ENCODE data around the gene DGKH.

DNA sequence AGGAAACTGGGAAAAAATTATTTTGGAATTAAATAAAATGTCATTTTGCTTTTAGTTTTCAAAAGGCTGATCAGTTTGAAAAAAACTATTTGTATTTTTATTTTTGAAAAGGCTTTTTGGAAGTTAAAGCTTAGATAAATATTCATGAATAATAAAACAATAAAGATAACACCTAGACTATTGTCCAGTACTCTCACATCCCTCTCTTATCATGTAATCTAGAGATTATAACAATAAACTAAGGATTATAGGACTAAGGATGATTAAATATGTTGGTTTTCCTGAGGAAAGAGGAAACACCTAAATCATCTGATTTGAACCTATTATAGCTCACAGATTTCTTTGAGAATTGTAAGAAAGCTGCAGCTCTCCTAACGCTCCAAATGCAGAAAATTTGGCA lies 142.1 kb downstream of the DGKH start:
- TF ChIP-seq, protein P1, sequence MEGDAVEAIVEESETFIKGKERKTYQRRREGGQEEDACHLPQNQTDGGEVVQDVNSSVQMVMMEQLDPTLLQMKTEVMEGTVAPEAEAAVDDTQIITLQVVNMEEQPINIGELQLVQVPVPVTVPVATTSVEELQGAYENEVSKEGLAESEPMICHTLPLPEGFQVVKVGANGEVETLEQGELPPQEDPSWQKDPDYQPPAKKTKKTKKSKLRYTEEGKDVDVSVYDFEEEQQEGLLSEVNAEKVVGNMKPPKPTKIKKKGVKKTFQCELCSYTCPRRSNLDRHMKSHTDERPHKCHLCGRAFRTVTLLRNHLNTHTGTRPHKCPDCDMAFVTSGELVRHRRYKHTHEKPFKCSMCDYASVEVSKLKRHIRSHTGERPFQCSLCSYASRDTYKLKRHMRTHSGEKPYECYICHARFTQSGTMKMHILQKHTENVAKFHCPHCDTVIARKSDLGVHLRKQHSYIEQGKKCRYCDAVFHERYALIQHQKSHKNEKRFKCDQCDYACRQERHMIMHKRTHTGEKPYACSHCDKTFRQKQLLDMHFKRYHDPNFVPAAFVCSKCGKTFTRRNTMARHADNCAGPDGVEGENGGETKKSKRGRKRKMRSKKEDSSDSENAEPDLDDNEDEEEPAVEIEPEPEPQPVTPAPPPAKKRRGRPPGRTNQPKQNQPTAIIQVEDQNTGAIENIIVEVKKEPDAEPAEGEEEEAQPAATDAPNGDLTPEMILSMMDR (IDR thresholded peaks at IDR 0.05), result no peak
- TF ChIP-seq POLR2A (IDR thresholded peaks at IDR 0.05) (no peak), POLR2AphosphoS5 (IDR thresholded peaks at IDR 0.05) (no peak)

Measured in gastroesophageal sphincter (tissue), 3 donors.